ENCODE data around the gene MAOA. TPM values are rescaled to one million over a fixed set of nuclear protein-coding genes. Genes with fewer than 3 reads are reported as not detected.

Gene MAOA
- total RNA-seq, 6 experiments from 2014 or later = 76.2 to 180 (median 109) TPM

DNA sequence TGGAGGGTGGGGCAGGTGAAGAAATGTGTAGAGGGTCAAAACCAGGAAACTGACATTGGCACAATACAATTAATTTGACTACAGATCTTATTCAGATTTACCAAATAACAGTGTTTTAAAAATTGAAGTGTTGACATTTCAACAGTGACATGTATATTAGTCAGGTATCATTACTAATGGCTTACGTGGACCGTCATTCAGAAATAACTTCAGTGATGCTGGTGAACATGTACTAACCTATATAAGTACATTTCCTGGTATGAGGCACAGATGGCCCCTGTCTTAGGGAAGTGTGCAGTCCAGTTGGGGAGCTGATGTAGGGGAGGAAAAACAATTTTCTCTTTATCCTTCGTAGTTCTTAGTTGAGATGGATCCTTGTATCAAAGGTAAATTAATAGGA is 22.3 kb upstream of the MAOA start:
- TF ChIP-seq, protein P1, sequence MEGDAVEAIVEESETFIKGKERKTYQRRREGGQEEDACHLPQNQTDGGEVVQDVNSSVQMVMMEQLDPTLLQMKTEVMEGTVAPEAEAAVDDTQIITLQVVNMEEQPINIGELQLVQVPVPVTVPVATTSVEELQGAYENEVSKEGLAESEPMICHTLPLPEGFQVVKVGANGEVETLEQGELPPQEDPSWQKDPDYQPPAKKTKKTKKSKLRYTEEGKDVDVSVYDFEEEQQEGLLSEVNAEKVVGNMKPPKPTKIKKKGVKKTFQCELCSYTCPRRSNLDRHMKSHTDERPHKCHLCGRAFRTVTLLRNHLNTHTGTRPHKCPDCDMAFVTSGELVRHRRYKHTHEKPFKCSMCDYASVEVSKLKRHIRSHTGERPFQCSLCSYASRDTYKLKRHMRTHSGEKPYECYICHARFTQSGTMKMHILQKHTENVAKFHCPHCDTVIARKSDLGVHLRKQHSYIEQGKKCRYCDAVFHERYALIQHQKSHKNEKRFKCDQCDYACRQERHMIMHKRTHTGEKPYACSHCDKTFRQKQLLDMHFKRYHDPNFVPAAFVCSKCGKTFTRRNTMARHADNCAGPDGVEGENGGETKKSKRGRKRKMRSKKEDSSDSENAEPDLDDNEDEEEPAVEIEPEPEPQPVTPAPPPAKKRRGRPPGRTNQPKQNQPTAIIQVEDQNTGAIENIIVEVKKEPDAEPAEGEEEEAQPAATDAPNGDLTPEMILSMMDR (IDR thresholded peaks at IDR 0.05) = no peak
- TF ChIP-seq POLR2A (IDR thresholded peaks at IDR 0.05) = no peak
- Histone ChIP-seq H3K27ac (no peak overlapping the region), H3K27me3 (no peaks in the 10 kb centered on the region), H3K4me3 (no peak overlapping the region), H3K36me3 (no peaks in the 10 kb centered on the region), H3K9me3 (no peaks in the 10 kb centered on the region), H3K4me1 (no peaks in the 10 kb centered on the region)
- no peak for ATAC-seq
- 49% methylated on average over 3 of the region's 3 CpGs for WGBS (ENCODE audit: insufficient coverage, low coverage, low lambda C conversion rate, missing lambda C conversion rate)
- no peak for DNase-seq
- intact Hi-C loops (cut with DNase I) = no loop called here

DNA sequence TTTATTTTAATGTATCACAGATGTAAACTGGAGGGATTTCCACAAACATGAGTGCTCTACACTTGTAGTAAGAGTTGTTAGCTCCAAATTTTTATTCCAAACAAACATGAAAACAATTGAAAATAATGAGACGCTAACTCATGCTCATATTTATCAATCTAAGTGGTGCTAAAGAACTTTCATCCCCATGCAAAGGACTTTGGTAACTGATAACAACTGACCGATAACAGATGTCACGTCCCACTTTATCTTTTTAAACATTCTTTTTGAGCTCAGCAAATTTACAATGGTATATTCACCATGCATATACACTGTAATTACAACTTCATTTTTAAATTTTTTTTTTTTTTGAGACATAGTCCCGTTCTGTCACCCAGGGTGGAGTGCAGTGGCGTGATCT is 15.6 kb upstream of the MAOA start:
- Histone ChIP-seq H3K4me1 (no peaks in the 10 kb centered on the region), H3K36me3 (no peaks in the 10 kb centered on the region), H3K27ac (peak overlapping the region in 2 of 3 donors; percentile 27 to 34), H3K27me3 (no peaks in the 10 kb centered on the region), H3K9me3 (no peaks in the 10 kb centered on the region), H3K4me3 (no peak overlapping the region)
- TF ChIP-seq, protein P1 (IDR thresholded peaks at IDR 0.05) = no peak
- TF ChIP-seq POLR2A (IDR thresholded peaks at IDR 0.05) = no peak
- DNase-seq = no peak
- peak; percentile 60 to 67 (median 62) for ATAC-seq
- intact Hi-C loops (cut with DNase I) = no loop called here
- WGBS (ENCODE audit: insufficient coverage, low coverage, low lambda C conversion rate, missing lambda C conversion rate) = 38% methylated on average over 5 of the region's 5 CpGs

DNA sequence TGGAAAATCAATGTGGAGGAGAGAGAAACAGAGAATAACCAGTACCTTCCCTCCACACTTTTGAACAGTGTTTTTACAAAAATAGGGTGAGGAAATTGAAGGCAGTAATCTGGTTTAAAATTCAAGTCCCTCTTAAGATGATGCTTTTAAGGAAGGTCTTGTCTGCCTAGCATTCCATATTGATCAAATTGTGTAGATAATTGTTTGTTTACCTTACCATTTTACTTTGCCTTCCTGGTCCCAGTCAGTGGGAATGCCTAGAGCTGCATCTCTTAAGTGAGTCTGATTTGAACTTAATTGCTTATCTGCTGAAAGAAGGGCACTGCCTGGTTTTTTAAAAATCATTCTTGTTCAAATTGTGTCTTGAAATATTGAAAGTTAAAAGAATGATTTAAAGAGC is 14.4 kb upstream of the MAOA start:
- Histone ChIP-seq H3K36me3 (no peaks in the 10 kb centered on the region), H3K9me3 (no peaks in the 10 kb centered on the region), H3K4me3 (no peak overlapping the region), H3K27ac (no peak overlapping the region), H3K4me1 (no peaks in the 10 kb centered on the region), H3K27me3 (no peaks in the 10 kb centered on the region)
- intact Hi-C loops (cut with DNase I) = no loop called here
- no peak for ATAC-seq
- DNase-seq = no peak
- TF ChIP-seq, protein P1 (IDR thresholded peaks at IDR 0.05) = no peak
- TF ChIP-seq POLR2A (IDR thresholded peaks at IDR 0.05) = no peak

GRCh38 chrX:43643201-43643600 is 12.9 kb upstream of the MAOA start:
- Histone ChIP-seq H3K4me1 (no peaks in the 10 kb centered on the region), H3K4me3 (no peak overlapping the region), H3K36me3 (no peaks in the 10 kb centered on the region), H3K9me3 (no peaks in the 10 kb centered on the region), H3K27ac (no peak overlapping the region), H3K27me3 (no peaks in the 10 kb centered on the region)
- DNase-seq (no peak), ATAC-seq (no peak)
- TF ChIP-seq POLR2A (IDR thresholded peaks at IDR 0.05) = no peak
- TF ChIP-seq, protein P1 (IDR thresholded peaks at IDR 0.05) = no peak
- intact Hi-C loops (cut with DNase I) = no loop called here
- WGBS (ENCODE audit: insufficient coverage, low coverage, low lambda C conversion rate, missing lambda C conversion rate) = 100% methylated on average over 1 of the region's 1 CpG

GRCh38 chrX:43643662-43644061 is 12.4 kb upstream of the MAOA start:
- Histone ChIP-seq H3K4me3 (no peak overlapping the region), H3K36me3 (no peaks in the 10 kb centered on the region), H3K27me3 (no peaks in the 10 kb centered on the region), H3K9me3 (no peaks in the 10 kb centered on the region), H3K4me1 (no peaks in the 10 kb centered on the region), H3K27ac (no peak overlapping the region)
- intact Hi-C loops (cut with DNase I) = no loop called here
- peak in 1 of 4 donors; percentile 29 for ATAC-seq
- TF ChIP-seq POLR2A (IDR thresholded peaks at IDR 0.05) = no peak
- TF ChIP-seq, protein P1 (IDR thresholded peaks at IDR 0.05) = no peak
- DNase-seq = no peak

All from right lobe of liver (tissue), 6 donors.